HG02759 (cell line): ENCODE results near the gene NTF3.

ENCODE experiments used
- ATAC-seq: cut with Tn5 transposase; IDR thresholded peaks from one replicate; pipeline ENCODE4 v1.9.1; 2021; ENCODE audit warnings: mild to moderate bottlenecking, moderate library complexity; ENCODE audit not compliant: unreplicated experiment

The NTF3 gene

GRCh38 chr12:5456030-5456429, 24.1 kb downstream of the NTF3 start:
- no peak for ATAC-seq

DNA sequence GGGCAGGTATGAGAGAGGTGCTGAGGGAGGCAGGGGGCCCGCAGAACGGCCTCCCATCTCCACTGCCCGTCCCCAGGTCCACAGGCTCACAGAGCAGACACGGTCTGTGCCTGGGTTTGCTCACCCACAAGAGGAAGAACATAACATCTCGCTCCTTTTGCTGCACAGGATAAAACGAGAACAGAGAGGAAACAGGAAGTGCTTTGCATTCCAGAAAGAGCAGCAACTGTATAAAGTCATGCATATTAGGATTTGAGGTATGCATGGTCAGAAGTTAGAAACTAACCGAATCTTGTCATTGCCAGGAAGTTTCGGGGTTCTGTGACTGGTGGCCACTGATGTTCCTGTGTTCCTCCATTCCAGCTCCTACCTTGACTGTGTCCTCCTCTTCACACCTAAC, 25.0 kb downstream of the NTF3 start:
- no peak for ATAC-seq

- no peak for ATAC-seq
These were observed 26.5 kb downstream of the NTF3 start for GRCh38 chr12:5458229-5459050.

DNA sequence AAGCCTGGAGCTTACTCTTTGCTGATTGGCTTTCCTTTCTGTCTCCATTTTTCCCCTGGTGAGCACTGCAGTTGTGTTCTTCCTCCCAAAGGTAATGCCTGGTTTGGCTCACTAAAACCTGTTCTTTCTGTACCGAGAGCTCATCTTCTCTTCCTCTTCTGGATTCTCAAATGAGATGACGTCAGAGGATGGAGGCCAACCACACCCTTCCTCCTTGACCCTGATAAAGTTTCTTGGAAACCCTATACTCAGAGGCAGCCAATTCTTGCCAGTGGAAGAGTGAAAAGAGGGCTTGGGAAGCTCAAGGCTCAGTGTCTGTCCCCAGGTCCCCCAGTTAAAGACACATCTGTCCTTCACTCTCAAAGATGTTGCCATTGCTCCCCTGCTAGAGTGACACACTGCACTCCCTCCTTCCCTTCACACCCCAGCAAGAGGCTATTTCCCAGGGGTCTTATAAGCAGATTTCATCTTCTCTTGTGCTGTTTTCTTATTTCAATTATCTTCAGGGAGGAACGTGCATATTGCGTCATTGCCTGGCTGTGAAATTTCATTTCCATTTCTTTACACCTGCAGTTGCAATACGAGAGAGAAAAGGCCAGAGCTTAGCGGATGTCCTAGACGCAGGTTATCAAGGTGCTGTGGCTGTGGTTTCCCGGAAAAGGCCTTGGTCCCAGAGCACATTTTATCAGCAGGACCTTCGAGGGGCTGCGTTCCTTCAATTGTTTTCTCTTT, 27.3 kb downstream of the NTF3 start:
- ATAC-seq: no peak

DNA sequence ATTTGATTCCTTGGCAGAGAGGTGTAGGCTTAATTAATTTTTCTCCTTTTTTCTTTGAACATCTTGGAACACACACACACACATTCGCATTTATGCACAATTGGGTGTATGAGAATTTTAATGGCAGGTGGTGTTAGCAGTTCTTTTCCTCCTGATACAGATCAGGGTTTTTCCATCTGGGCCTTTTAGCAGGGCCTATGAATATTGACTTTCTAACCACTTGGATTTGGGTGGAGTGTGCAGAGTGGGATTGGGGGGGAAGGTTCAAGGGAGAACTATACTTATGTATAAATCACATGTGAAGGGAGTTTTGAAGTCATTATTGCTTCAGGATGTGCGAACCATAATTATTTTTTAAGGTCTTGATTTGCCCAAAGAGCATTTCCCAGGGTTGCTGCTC, 28.9 kb downstream of the NTF3 start:
- no peak for ATAC-seq

- no peak for ATAC-seq
These were observed 30.1 kb downstream of the NTF3 start for GRCh38 chr12:5461966-5462365.

GRCh38 chr12:5464096-5464495, 32.2 kb downstream of the NTF3 start:
- ATAC-seq: no peak

DNA sequence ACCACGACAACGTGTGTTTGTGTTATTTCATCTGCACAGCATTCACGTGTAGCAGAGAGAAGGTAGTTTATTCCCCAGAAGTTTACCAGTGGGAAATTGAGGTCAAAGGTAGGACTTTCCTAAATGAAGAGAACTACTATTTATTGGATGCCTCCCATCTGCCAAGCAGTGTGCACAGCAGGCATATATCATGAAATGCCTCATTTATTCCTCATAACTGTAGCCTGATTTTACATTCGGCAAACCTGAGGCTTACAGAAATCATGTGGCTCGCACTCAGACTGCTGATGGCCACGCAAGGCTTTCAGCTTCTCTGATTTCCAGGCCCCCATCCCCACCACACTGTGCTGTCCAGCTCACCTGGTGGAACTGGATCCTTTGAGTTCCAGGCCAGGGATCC, 33.5 kb downstream of the NTF3 start:
- no peak for ATAC-seq

- ATAC-seq: no peak
These were observed 34.6 kb downstream of the NTF3 start for GRCh38 chr12:5466521-5466960.

DNA sequence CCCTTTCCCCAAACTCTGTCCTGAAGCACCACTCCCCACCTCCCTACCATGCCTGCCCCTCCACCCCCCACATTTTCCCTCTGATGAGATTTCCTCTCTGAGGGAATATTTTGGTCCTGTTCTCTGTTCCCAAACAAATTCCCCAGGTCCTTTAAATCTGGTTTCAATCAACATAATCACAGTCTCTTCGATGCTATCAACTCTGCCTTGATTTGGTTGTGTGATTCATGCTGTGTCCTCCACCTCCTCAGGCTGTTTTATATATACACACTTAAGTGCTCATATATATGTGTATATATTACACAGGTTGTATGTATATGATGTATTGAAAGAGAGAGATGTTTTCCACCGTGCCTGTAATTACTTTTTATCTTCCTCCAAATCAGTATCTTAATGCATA, 36.0 kb downstream of the NTF3 start:
- ATAC-seq: no peak

DNA sequence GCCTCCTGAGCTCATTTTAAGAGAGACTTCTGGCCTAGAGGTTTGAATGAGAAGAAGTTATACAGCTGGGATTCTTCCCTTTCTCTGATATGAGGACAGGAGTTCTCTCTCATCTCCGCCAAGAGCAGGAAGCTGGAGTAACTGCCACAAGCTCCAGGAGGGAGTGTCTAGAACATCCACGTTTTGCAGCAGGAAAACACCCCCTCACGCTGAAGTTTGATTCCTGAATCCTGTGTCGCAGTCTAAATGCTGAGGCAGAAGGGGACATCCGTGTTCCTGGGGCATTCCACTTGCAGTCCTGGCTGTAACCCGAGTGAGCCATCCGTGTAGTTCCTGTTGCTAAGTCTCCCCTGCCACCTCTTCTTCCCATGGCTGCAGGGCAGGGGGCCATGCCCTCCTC, 38.3 kb downstream of the NTF3 start:
- no peak for ATAC-seq

DNA sequence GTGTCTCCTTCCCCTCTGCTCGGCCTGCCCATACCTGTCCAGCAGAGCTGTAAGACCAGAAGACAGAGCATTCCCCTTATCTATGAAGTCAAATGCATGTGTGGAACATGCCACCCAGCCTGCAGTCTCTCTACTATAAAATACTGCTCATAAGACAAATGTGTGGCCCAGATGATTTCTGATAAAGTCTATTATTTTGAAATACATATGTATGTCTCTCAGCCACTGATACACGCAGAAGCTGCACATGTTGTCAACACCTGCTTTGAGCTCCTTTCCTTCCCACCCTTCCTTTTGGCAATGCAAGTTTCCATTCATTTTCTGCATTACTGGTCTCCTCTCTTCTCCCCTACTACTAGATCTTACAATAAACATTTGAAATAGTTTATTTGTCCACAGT, 38.8 kb downstream of the NTF3 start:
- no peak for ATAC-seq

DNA sequence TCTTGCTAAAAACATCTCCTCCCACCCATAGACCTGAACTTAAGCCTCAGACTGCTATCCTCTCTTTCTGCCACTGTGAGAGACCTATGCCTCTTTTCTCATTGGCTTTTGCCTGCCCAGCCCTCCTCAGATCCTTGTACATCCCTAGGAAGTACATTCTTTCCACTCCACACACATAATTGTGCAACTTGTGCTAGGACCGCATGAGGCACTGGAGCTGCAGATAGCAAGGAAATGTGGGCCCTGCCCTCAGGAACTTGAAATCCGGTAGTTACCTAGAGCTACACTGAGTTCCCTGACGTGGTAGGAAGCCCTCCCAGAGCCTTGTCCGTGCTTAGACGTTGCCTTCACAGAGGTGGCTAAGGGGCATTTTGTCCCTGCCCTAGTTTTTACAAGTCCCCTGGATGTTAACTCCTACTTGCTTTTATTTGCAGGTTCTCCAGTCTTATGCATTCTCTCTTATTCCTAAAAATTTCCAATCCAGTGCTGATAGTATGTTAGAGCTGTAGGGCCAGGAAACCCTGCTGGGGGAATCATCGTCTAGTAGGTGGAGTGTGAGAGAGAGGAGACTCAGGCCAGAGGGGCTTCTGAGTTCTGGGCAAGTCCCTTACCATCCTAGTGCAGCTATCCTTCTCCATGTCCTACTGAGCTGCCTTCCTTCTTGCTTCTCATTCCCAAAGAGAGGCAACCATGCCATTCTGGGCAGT, 41.3 kb downstream of the NTF3 start:
- no peak for ATAC-seq

DNA sequence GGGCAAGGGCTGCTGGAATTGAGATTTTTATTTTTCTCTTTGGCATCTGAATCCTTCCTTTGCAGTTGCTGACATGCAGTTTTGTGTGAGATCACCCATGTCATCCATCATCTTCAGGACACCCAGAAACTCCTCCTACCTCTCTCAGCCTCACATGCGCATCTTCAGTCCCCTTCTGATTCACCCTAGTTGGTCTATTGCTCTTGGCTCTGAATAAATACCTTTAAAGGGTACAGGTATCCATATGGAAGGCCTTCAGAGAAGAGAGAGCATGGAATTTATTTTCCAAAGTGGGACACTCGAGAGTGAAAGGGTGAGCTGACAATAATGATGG, 41.8 kb downstream of the NTF3 start:
- no peak for ATAC-seq

- ATAC-seq: no peak
These were observed 44.4 kb downstream of the NTF3 start for GRCh38 chr12:5476356-5476755.

GRCh38 chr12:5478081-5478706, 46.3 kb downstream of the NTF3 start:
- ATAC-seq: no peak

DNA sequence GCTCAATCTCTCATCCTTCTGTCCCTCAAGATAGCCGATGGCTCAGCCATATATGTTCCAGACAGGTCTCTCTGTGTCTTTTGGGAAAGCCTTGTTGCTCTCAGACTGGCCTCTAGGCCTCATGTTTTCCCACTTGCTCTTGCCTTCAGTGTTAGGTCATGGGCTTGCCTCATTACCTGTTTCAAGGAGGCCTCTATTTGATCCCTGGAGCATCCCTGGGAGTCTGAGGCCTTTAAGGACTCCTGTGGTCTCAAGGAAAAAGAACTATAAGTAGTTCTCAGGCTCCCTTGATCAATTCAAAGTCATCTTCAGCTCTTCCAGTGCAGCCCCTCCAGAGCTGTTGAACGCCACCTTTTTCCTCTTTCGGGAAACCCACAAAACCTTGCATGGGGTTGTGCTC, 47.9 kb downstream of the NTF3 start:
- ATAC-seq: no peak

DNA sequence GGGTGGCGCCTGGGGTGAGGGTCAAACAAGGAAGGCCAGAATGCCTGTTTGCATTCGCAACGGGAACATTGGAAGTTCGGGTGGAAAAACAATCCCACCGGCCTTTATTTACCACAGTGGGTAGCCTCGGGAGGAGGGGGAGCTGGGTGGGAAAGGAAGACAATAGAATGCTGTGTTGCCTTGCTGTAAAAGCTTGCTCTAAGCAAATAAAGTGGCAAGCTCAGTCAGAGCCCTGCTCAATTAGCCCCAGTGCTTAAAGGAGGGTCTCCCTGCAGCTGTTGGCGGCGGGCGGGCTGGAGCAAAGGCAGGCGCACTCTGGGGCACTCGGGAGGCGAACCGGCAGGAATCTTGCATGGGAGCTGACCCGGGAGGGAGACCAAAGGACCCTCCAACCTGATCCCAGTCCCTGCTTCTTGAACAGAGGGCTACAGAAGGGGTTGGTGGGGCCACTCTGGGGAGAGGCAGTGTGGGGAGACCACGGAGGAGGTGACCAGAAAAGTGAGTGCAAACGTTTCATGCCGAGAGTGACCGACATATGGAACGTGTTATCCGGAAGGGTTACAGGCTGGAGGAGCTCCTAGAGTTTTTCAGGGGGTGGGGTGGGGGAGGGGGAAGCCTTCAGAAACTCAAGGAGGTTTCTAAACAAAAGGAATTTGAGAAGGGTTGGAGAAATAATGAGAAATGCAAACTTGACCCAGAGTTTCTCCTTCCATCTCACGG, 48.5 kb downstream of the NTF3 start:
- ATAC-seq: no peak

- no peak for ATAC-seq
These were observed 49.0 kb downstream of the NTF3 start for GRCh38 chr12:5480938-5481303.

GRCh38 chr12:5481645-5482044, 49.7 kb downstream of the NTF3 start:
- no peak for ATAC-seq

- ATAC-seq: no peak
These were observed 52.5 kb downstream of the NTF3 start for GRCh38 chr12:5484426-5484825.
